Gastroesophageal sphincter (tissue), 4 donors: ENCODE measurements around the gene IRAK2. TPM values are rescaled to one million over a fixed set of nuclear protein-coding genes. Genes with fewer than 3 reads are reported as not detected.

Experiments used
- ATAC-seq: fragments of 150-250 bp; one replicate; pipeline ENCODE4 v1.9.1; 2016; ENCODE audit warnings: mild to moderate bottlenecking, moderate library complexity
- H3K27ac ChIP-seq, 4 donors: fragments of 200-600 bp; sonication (generic) in 3 of 4; 1 replicate in 3 of 4; 2 replicates in 1 of 4; pipeline ENCODE4 v1.5.1; 2016 to 2019
- H3K27me3 ChIP-seq: fragments of 200-600 bp; sonication (generic); one replicate; pipeline ENCODE4 v1.5.1; 2019
- H3K36me3 ChIP-seq, 2 donors: fragments of 200-600 bp; sonication (generic); one replicate each; pipeline ENCODE4 v1.5.1; 2019; ENCODE audit warnings: control low read depth in 1 of 2
- H3K4me1 ChIP-seq, 3 donors: fragments of 200-600 bp; sonication (generic); 1 replicate in 2 of 3; 2 replicates in 1 of 3; pipeline ENCODE4 v1.5.1; 2016 to 2019; ENCODE audit warnings: control low read depth in 2 of 3
- H3K4me3 ChIP-seq, 2 donors: fragments of 200-600 bp; sonication (generic); one replicate each; pipeline ENCODE4 v1.5.1; 2019; ENCODE audit warnings: mild to moderate bottlenecking in 1 of 2, moderate library complexity in 1 of 2
- H3K9me3 ChIP-seq, 3 donors: fragments of 200-600 bp; sonication (generic); one replicate each; pipeline ENCODE4 v1.5.1; 2017 to 2019; ENCODE audit warnings: control low read depth in 2 of 3
- EP300 ChIP-seq: sonication (generic); formaldehyde crosslinking; IDR thresholded peaks from one replicate; pipeline ENCODE4 v1.6.1; 2017; ENCODE audit warnings: antibody characterized with exemption, mild to moderate bottlenecking
- POLR2A ChIP-seq, 2 donors: fragments of 450-650 bp; IDR thresholded peaks; one replicate each; pipeline ENCODE4 v1.6.1; 2017; ENCODE audit warnings: antibody characterized with exemption in 2 of 2, mild to moderate bottlenecking in 2 of 2, moderate library complexity in 1 of 2
- POLR2AphosphoS5 ChIP-seq: sonication (generic); formaldehyde crosslinking; IDR thresholded peaks from one replicate; pipeline ENCODE4 v1.6.1; 2017; ENCODE audit warnings: antibody characterized with exemption
- WGBS, 2 donors: methylation state at CpG; one replicate each; pipeline ENCODE4 v1.1.5; 2018; ENCODE audit warnings: low coverage in 1 of 2; 5-methylcytosine and 5-hydroxymethylcytosine counted together
- total RNA-seq, 4 donors: library from RNA; depleted of rRNA; stranded (reverse); fragments of >200 nt; gene quantifications; one replicate each; pipeline ENCODE4 v1.1.0, GENCODE V29; 2016
- TF ChIP-seq, protein P1 (sequence below), 4 experiments: fragments of 200-600 bp in 2 of 4; fragments of 450-650 bp in 2 of 4; sonication (generic) in 1 of 4; IDR thresholded peaks; one replicate each; pipeline ENCODE4 v1.5.1; 2017 to 2019; ENCODE audit warnings: antibody characterized with exemption in 4 of 4, mild to moderate bottlenecking in 2 of 4, moderate library complexity in 2 of 4

IRAK2 gene
- total RNA-seq, 4 donors from 2014 or later: 2.2 to 4.4 (median 3.3) TPM

- H3K9me3 ChIP-seq: no peaks in the 10 kb centered on the region
- TF ChIP-seq EP300 (no peak), POLR2A (IDR thresholded peaks at IDR 0.05) (no peak)
- TF ChIP-seq, protein P1, sequence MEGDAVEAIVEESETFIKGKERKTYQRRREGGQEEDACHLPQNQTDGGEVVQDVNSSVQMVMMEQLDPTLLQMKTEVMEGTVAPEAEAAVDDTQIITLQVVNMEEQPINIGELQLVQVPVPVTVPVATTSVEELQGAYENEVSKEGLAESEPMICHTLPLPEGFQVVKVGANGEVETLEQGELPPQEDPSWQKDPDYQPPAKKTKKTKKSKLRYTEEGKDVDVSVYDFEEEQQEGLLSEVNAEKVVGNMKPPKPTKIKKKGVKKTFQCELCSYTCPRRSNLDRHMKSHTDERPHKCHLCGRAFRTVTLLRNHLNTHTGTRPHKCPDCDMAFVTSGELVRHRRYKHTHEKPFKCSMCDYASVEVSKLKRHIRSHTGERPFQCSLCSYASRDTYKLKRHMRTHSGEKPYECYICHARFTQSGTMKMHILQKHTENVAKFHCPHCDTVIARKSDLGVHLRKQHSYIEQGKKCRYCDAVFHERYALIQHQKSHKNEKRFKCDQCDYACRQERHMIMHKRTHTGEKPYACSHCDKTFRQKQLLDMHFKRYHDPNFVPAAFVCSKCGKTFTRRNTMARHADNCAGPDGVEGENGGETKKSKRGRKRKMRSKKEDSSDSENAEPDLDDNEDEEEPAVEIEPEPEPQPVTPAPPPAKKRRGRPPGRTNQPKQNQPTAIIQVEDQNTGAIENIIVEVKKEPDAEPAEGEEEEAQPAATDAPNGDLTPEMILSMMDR (IDR thresholded peaks at IDR 0.05): no peak
- no peaks in the 10 kb centered on the region for H3K27me3 ChIP-seq
- WGBS, 2 donors: 82 to 88% methylated on average over 2 to 4 of the region's 9 CpGs
- no peak for ATAC-seq
- H3K4me1 ChIP-seq: no peaks in the 10 kb centered on the region
- H3K27ac ChIP-seq: no peak overlapping the region
- no peak overlapping the region for H3K4me3 ChIP-seq
- H3K36me3 ChIP-seq: peaks cover 0 to 76% of the 10 kb centered on the region in 2 donors
Observed at GRCh38 chr3:10284496-10284895, 119.8 kb downstream of the IRAK2 start.

- no peak for TF ChIP-seq POLR2AphosphoS5
- TF ChIP-seq EP300: no peak
- no peak for TF ChIP-seq POLR2A (IDR thresholded peaks at IDR 0.05)
- no peaks in the 10 kb centered on the region for H3K4me1 ChIP-seq
- no peaks in the 10 kb centered on the region for H3K27me3 ChIP-seq
- H3K27ac ChIP-seq: no peak overlapping the region
- H3K9me3 ChIP-seq: no peaks in the 10 kb centered on the region
- H3K4me3 ChIP-seq: no peak overlapping the region
- ATAC-seq: no peak
- WGBS, 2 donors: 85 to 90% methylated on average over 9 to 10 of the region's 12 CpGs
- peaks cover 0 to 74% of the 10 kb centered on the region in 2 donors for H3K36me3 ChIP-seq
Observed at GRCh38 chr3:10285272-10286132, 120.8 kb downstream of the IRAK2 start.

- no peak for ATAC-seq
- Histone ChIP-seq H3K4me3 (no peak overlapping the region), H3K27ac (no peak overlapping the region), H3K36me3 (peaks cover 0 to 68% of the 10 kb centered on the region in 2 donors), H3K4me1 (no peaks in the 10 kb centered on the region), H3K27me3 (no peaks in the 10 kb centered on the region), H3K9me3 (no peaks in the 10 kb centered on the region)
- no peak for TF ChIP-seq EP300
- TF ChIP-seq POLR2AphosphoS5: no peak
- no peak for TF ChIP-seq POLR2A (IDR thresholded peaks at IDR 0.05)
- TF ChIP-seq, protein P1 (IDR thresholded peaks at IDR 0.05): no peak
- 71% methylated on average over 2 to 4 of the region's 5 CpGs for WGBS, 2 donors
Observed at GRCh38 chr3:10286133-10286524, 121.4 kb downstream of the IRAK2 start.

DNA sequence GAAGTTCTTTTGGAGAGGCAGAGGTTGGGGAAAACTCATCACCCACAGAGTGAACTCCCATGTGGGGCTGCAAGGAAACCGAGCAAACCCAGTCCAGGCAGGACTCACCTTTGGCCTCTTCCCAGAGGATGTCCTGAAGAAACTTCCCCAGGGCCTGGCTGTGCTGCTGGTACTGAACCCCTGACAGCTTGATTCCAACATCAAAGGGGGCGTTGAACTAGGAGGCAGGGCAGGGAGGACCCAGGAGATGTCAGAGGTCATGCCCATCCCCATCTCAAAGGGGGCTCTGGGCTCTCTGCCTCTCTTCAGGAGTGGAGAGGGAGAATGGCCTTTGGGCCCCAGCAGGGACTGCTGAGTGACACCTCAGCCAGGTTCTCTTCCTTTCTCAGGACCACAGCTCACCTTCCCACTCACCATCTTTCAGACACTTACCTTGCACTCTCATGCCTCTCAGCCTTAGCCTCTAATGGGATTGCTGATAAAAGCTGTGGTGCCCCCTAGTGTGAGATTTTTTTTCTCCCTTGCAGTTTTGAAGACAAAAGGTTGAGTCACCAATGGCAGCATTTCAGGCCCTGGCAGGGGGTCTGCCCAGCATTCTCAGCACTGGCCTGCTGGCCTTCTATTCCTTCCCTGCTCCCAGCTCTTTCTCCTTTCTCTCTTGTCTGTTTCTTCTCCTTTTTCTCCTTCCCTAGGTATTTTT is 122.0 kb downstream of the IRAK2 start:
- TF ChIP-seq POLR2AphosphoS5: no peak
- TF ChIP-seq, protein P1 (IDR thresholded peaks at IDR 0.05): peak in 2 of 4 experiments; percentile 20 to 41
- Histone ChIP-seq H3K4me1 (no peaks in the 10 kb centered on the region), H3K4me3 (no peak overlapping the region), H3K36me3 (peaks cover 0 to 68% of the 10 kb centered on the region in 2 donors), H3K27me3 (no peaks in the 10 kb centered on the region), H3K9me3 (no peaks in the 10 kb centered on the region), H3K27ac (no peak overlapping the region)
- ATAC-seq: no peak
- 40% methylated on average over 1 of the region's 2 CpGs; no CpG with 5 or more reads in 1 of the 2 donors for WGBS, 2 donors

GRCh38 chr3:10287936-10288574 is 123.3 kb downstream of the IRAK2 start:
- 81 to 82% methylated on average over 4 to 6 of the region's 12 CpGs for WGBS, 2 donors
- peaks cover 0 to 69% of the 10 kb centered on the region in 2 donors for H3K36me3 ChIP-seq
- H3K27me3 ChIP-seq: no peaks in the 10 kb centered on the region
- no peaks in the 10 kb centered on the region for H3K4me1 ChIP-seq
- TF ChIP-seq EP300 (no peak), POLR2A (IDR thresholded peaks at IDR 0.05) (no peak), POLR2AphosphoS5 (no peak)
- TF ChIP-seq, protein P1 (IDR thresholded peaks at IDR 0.05): no peak
- no peak overlapping the region for H3K27ac ChIP-seq
- no peak overlapping the region for H3K4me3 ChIP-seq
- no peaks in the 10 kb centered on the region for H3K9me3 ChIP-seq
- ATAC-seq: no peak
